Activated B cell treated with CpG ODN at 0.5 μM for 24 hours (primary cell): Measurements from ENCODE around the gene COX19. TPM values are rescaled to one million over a fixed set of nuclear protein-coding genes. Genes with fewer than 3 reads are reported as not detected.
"Not testable (repeated sequence)": the region's sequence is repeated elsewhere in the genome, so short reads cannot be mapped to it uniquely, and the experiment has no call there.

Source experiments
- ATAC-seq: fragments of 200-7000 bp; cut with Tn5 transposase; one replicate; pipeline ENCODE4 v1.10.0; 2021; ENCODE audit warnings: low read depth, mild to moderate bottlenecking, moderate library complexity
- CTCF ChIA-PET: fragments of 350-600 bp; sonication (Branson Sonifier 250); formaldehyde crosslinking; loops from one replicate; lab custom pipeline; 2021; ENCODE audit warnings: antibody characterized with exemption; lab: Charles Lee
- POLR2A ChIA-PET: fragments of 350-600 bp; sonication (Branson Sonifier 250); formaldehyde crosslinking; loops from one replicate; lab custom pipeline; 2021; ENCODE audit warnings: antibody characterized with exemption; lab: Charles Lee
- DNase-seq: peaks from one replicate; pipeline ENCODE4 v3.0.0; 2022
- H3K27ac Mint-ChIP-seq: one replicate; pipeline ENCODE4 v1.8.0; 2020; ENCODE audit warnings: mixed read lengths
- H3K27me3 Mint-ChIP-seq: one replicate; pipeline ENCODE4 v1.8.0; 2021; ENCODE audit warnings: mixed read lengths
- H3K36me3 Mint-ChIP-seq: one replicate; pipeline ENCODE4 v1.8.0; 2021; ENCODE audit warnings: low read depth, mixed read lengths
- H3K4me1 Mint-ChIP-seq: one replicate; pipeline ENCODE4 v1.8.0; 2021; ENCODE audit warnings: mixed read lengths
- H3K4me3 Mint-ChIP-seq: one replicate; pipeline ENCODE4 v1.8.0; 2020; ENCODE audit warnings: mild to moderate bottlenecking, mixed read lengths
- H3K9me3 Mint-ChIP-seq: one replicate; pipeline ENCODE4 v1.8.0; 2020; ENCODE audit warnings: mixed read lengths
- CTCF ChIP-seq: fragments of 200-600 bp; IDR thresholded peaks from one replicate; pipeline ENCODE4 v1.8.0; 2022; ENCODE audit warnings: antibody characterized with exemption, mild to moderate bottlenecking
- intact Hi-C: fragments of 100-400 bp; cut with micrococcal nuclease; formaldehyde crosslinking; loops from one replicate; pipeline ENCODE4 v1.15.1; 2024
- total RNA-seq: library from RNA; stranded (reverse); gene quantifications from 2 replicates; pipeline ENCODE4 v1.2.3, GENCODE V29; 2022

The COX19 gene
- total RNA-seq, 1 donor from 2014 or later: 24.5 TPM

- peaks cover 3% of the 10 kb centered on the region for H3K9me3 Mint-ChIP-seq
- ChIA-PET CTCF (no interaction called here), POLR2A (no interaction called here)
- H3K27me3 Mint-ChIP-seq: peaks cover 6% of the 10 kb centered on the region
- DNase-seq (no peak), ATAC-seq (no peak)
- TF ChIP-seq CTCF: no peak
- H3K27ac Mint-ChIP-seq: no peak overlapping the region
- no peaks in the 10 kb centered on the region for H3K36me3 Mint-ChIP-seq
- no peak overlapping the region for H3K4me3 Mint-ChIP-seq
- H3K4me1 Mint-ChIP-seq: peaks cover 27% of the 10 kb centered on the region
- intact Hi-C loops: no loop called here
These were observed 29.6 kb downstream of the COX19 start for GRCh38 chr7:945556-946255.

DNA sequence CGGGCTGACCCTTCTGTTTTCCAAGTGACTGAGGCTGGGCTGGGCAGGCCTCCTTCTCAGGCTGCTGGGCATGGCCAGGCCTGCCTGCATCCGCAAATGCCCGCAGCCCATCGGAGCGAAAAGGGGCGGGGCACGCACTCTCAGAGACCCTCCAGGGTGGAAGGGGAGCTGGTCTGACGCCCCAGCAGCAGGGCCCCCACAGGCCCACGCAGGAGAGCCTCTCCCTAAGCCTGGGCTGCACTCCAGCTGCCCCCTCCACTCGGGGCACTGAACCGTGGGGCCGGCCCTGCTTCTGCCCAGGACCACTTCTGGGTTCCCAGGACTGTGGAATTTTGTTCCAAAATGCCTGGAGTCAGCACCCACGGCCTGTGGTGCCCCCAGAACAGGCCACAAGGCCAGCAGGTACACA is 30.2 kb downstream of the COX19 start:
- DNase-seq (no peak), ATAC-seq (no peak)
- TF ChIP-seq CTCF: no peak
- Mint-ChIP-seq H3K9me3 (peaks cover 3% of the 10 kb centered on the region), H3K36me3 (no peaks in the 10 kb centered on the region), H3K4me3 (no peak overlapping the region), H3K27ac (no peak overlapping the region), H3K4me1 (peaks cover 27% of the 10 kb centered on the region), H3K27me3 (peaks cover 6% of the 10 kb centered on the region)
- ChIA-PET POLR2A (no interaction called here), CTCF (no interaction called here)
- intact Hi-C loops: no loop called here

DNA sequence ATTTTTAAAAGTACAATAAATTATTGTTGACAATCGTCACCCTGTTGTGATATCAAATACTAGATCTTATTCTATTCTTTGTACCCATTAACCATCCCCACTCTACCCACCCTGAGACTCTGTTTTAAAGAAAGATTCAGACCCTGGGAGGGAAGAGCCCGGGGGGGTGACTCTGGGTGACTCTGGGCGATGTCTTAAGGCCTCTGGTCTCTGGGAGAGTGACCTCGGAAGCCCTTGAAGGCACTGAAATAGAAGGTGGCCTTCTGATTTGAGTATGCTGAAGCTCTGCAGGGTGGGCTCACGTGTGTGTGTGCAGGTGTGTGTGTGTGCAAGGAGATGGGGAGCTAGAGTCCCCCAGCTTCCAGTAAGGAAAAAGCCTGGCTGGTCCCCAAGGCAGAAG is 30.6 kb downstream of the COX19 start:
- DNase-seq (no peak), ATAC-seq (no peak)
- Mint-ChIP-seq H3K4me1 (peaks cover 23% of the 10 kb centered on the region), H3K27me3 (peaks cover 6% of the 10 kb centered on the region), H3K4me3 (no peak overlapping the region), H3K27ac (no peak overlapping the region), H3K9me3 (peaks cover 3% of the 10 kb centered on the region), H3K36me3 (no peaks in the 10 kb centered on the region)
- intact Hi-C loops: no loop called here
- ChIA-PET POLR2A (no interaction called here), CTCF (no interaction called here)
- no peak for TF ChIP-seq CTCF

DNA sequence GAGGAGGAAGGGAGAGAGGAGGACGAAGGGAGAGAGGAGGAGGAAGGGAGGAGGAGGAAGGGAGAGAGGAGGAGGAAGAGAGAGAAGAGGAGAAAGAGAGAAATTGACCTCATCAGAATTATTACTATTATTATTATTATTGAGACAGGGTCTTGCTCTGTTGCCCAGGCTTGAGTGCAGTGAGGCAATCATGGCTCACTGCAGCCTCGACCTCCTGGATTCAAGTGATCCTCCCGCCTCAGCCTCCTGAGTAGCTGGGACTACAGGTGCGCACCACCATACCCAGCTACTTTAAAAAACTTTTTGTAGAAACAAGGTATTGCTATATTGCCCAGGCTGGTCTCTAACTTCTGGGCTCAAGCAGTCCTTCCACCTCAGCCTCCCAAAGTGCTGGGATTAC is 31.6 kb downstream of the COX19 start:
- H3K27me3 Mint-ChIP-seq, DNase-seq, CTCF ChIA-PET, H3K4me3 Mint-ChIP-seq, ATAC-seq, POLR2A ChIA-PET, intact Hi-C loops, H3K9me3 Mint-ChIP-seq, H3K27ac Mint-ChIP-seq, H3K36me3 Mint-ChIP-seq: not testable (repeated sequence)
- H3K4me1 Mint-ChIP-seq: peaks cover 15% of the 10 kb centered on the region

DNA sequence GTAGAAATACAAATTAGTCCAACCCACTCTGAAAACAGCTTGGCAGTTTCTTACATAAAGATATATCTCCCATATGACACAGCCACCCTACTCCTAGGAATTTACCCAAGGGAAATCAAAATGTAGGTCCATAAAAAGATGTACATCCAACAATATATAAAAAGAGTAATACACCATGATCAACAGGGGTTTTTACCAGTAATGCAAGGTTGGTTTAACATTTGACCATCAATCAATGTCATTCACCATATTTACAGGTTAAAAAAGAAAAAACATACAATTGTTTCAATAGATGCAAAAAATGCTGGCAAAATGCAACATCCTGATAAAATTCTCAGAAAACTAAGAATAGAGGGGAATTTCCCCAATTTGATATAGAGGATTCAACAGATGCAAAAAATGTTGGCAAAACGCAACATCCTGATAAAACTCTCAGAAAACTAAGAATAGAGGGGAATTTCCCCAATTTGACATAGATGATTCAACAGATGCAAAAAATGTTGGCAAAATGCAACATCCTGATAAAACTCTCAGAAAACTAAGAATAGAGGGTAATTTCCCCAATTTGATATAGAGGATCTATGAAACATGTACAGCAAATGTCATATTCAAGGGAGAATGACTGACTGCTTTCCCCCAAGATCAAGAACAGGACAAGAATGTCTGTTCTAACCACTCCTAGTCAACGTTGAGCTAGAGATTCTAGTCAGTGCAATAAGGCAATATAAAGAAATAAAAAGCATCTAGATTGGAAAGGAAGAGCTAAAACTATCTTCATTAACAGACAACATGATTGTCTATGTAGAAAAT is 34.5 kb downstream of the COX19 start:
- ChIA-PET CTCF (interaction anchor here (1.0 kb wide), 1 partner anchor 198 kb away, joined by 5 read pairs; no protein-coding TSS in a partner anchor), POLR2A (interaction anchor here (0.6 to 0.7 kb wide), 3 partner anchors 16 to 30 kb away, joined by 3 to 5 read pairs (median 3); no protein-coding TSS in a partner anchor)
- H3K4me3 Mint-ChIP-seq: no peak overlapping the region
- peaks cover 6% of the 10 kb centered on the region for H3K27me3 Mint-ChIP-seq
- peaks cover 23% of the 10 kb centered on the region for H3K4me1 Mint-ChIP-seq
- no peaks in the 10 kb centered on the region for H3K36me3 Mint-ChIP-seq
- intact Hi-C loops: no loop called here
- ATAC-seq (no peak), DNase-seq (no peak)
- H3K9me3 Mint-ChIP-seq: peaks cover 3% of the 10 kb centered on the region
- H3K27ac Mint-ChIP-seq: no peak overlapping the region
- TF ChIP-seq CTCF: no peak
